ENCODE results near the gene RNF207.

GRCh38 chr1:6268415-6268814 lies 62.5 kb downstream of the RNF207 start:
- TF ChIP-seq POLR2AphosphoS5 (IDR thresholded peaks at IDR 0.05) = no peak
- no peak for TF ChIP-seq CTCF (IDR thresholded peaks at IDR 0.05)

Measured in esophagus muscularis mucosa (tissue), 3 donors.